Lower leg skin (tissue), 4 donors: ENCODE results near the gene SPATA19. TPM values are rescaled to one million over a fixed set of nuclear protein-coding genes. Genes with fewer than 3 reads are reported as not detected.

Experiments
- DNase-seq, 2 donors: peaks; one replicate each; pipeline ENCODE4 v3.0.0-alpha.2; 2019; ENCODE audit warnings: low spot score in 2 of 2
- H3K4me3 ChIP-seq: fragments of 200-600 bp; sonication (generic); 2 replicates; pipeline ENCODE4 v1.5.1; 2017; ENCODE audit warnings: mild to moderate bottlenecking, low read depth; ENCODE audit not compliant: poor library complexity, severe bottlenecking
- CTCF ChIP-seq, 3 donors: fragments of 450-650 bp; IDR thresholded peaks; one replicate each; pipeline ENCODE4 v1.5.1; 2016; ENCODE audit warnings: antibody characterized with exemption in 3 of 3, mild to moderate bottlenecking in 3 of 3, moderate library complexity in 2 of 3
- POLR2A ChIP-seq, 2 donors: fragments of 450-650 bp; IDR thresholded peaks; one replicate each; pipeline ENCODE4 v1.6.1; 2016 to 2017; ENCODE audit warnings: antibody characterized with exemption in 2 of 2, mild to moderate bottlenecking in 1 of 2, moderate library complexity in 1 of 2
- WGBS, 2 donors: methylation state at CpG; one replicate each; pipeline ENCODE4 v1.1.5; 2018; 5-methylcytosine and 5-hydroxymethylcytosine counted together
- intact Hi-C: fragments of 100-400 bp; cut with DNase I; formaldehyde crosslinking; loops from one replicate; pipeline ENCODE4 v1.15.0; 2023; ENCODE audit warnings: low total_unique reads
- total RNA-seq, 4 donors: library from RNA; depleted of rRNA; stranded (reverse); fragments of >200 nt; gene quantifications; one replicate each; pipeline ENCODE4 v1.1.0, GENCODE V29; 2016

Gene SPATA19
- total RNA-seq, 4 donors from 2014 or later = not detected

- H3K4me3 ChIP-seq = no peak overlapping the region
- peak in 1 of 2 donors; percentile 64 for DNase-seq
- 69 to 75% methylated on average over 8 of the region's 8 CpGs for whole genome bisulfite sequencing, 2 donors
- intact Hi-C loops = loop anchor here (10.0 kb wide), 1 partner anchor 696 kb away; no protein-coding TSS in a partner anchor
- TF ChIP-seq POLR2A (IDR thresholded peaks at IDR 0.05) (no peak), CTCF (IDR thresholded peaks at IDR 0.05) (no peak)
These were observed 14.1 kb downstream of the SPATA19 start for GRCh38 chr11:133830931-133831907.

GRCh38 chr11:133829566-133829965, 15.7 kb downstream of the SPATA19 start:
- WGBS, 2 donors = 63 to 70% methylated on average over 2 of the region's 2 CpGs
- TF ChIP-seq POLR2A (IDR thresholded peaks at IDR 0.05) (no peak), CTCF (IDR thresholded peaks at IDR 0.05) (no peak)
- intact Hi-C loops = no loop called here
- H3K4me3 ChIP-seq = no peak overlapping the region
- DNase-seq = peak in 1 of 2 donors; percentile 45

GRCh38 chr11:133828871-133829270, 16.4 kb downstream of the SPATA19 start:
- no peak overlapping the region for H3K4me3 ChIP-seq
- 72% methylated on average over 5 of the region's 5 CpGs for WGBS, 2 donors

GRCh38 chr11:133827556-133827955, 17.8 kb downstream of the SPATA19 start:
- 87 to 95% methylated on average over 3 of the region's 3 CpGs for WGBS, 2 donors
- intact Hi-C loops = no loop called here
- no peak for TF ChIP-seq CTCF (IDR thresholded peaks at IDR 0.05)
- no peak for TF ChIP-seq POLR2A (IDR thresholded peaks at IDR 0.05)
- no peak overlapping the region for H3K4me3 ChIP-seq
- peak in 1 of 2 donors; percentile 21 for DNase-seq

More at GRCh38 chr11:133828871-133829270, 16.4 kb downstream of the SPATA19 start:
- no peak for TF ChIP-seq POLR2A (IDR thresholded peaks at IDR 0.05)
- TF ChIP-seq CTCF (IDR thresholded peaks at IDR 0.05) = no peak
- peak in 1 of 2 donors; percentile 29 for DNase-seq
- intact Hi-C loops = no loop called here

- WGBS, 2 donors = 84% methylated on average over 4 of the region's 4 CpGs
- intact Hi-C loops = no loop called here
- no peak overlapping the region for H3K4me3 ChIP-seq
- DNase-seq = peak in 1 of 2 donors; percentile 49
- TF ChIP-seq CTCF (IDR thresholded peaks at IDR 0.05) (no peak), POLR2A (IDR thresholded peaks at IDR 0.05) (no peak)
These were observed 18.4 kb downstream of the SPATA19 start for GRCh38 chr11:133826866-133827265.
